Gastrocnemius medialis (tissue), 4 donors: ENCODE measurements around the gene AK5. TPM values are rescaled to one million over a fixed set of nuclear protein-coding genes. Genes with fewer than 3 reads are reported as not detected.
A peak's percentile ranks its signal among the peaks of the same experiment; 100 is the strongest.
"Not testable (repeated sequence)": the region's sequence is repeated elsewhere in the genome, so short reads cannot be mapped to it uniquely, and the experiment has no call there.

Source experiments
- ATAC-seq, 2 donors: fragments of 150-250 bp; one replicate each; pipeline ENCODE4 v1.9.1; 2016
- DNase-seq, 2 donors: peaks; one replicate each; pipeline ENCODE4 v3.0.0-alpha.2; 2019
- H3K27ac ChIP-seq, 4 donors: fragments of 200-600 bp; sonication (generic); 1 replicate in 1 of 4; 2 replicates in 3 of 4; pipeline ENCODE4 v1.5.1; 2016 to 2018; ENCODE audit warnings: mild to moderate bottlenecking in 2 of 4, moderate library complexity in 1 of 4
- H3K27me3 ChIP-seq, 3 donors: fragments of 200-600 bp; sonication (generic) in 2 of 3; 1 replicate in 1 of 3; 2 replicates in 2 of 3; pipeline versions ENCODE4 v1.5.1 to v1.6.0; 2016 to 2019; ENCODE audit warnings: mild to moderate bottlenecking in 1 of 3, moderate library complexity in 1 of 3
- H3K36me3 ChIP-seq, 2 donors: fragments of 200-600 bp; sonication (generic) in 1 of 2; one replicate each; pipeline ENCODE4 v1.5.1; 2017 to 2018
- H3K4me1 ChIP-seq, 2 donors: fragments of 200-600 bp; sonication (generic) in 1 of 2; one replicate each; pipeline ENCODE4 v1.5.1; 2016 to 2017; ENCODE audit warnings: mild to moderate bottlenecking in 2 of 2
- H3K4me3 ChIP-seq, 4 donors: fragments of 200-600 bp; sonication (generic) in 3 of 4; 1 replicate in 1 of 4; 2 replicates in 3 of 4; pipeline ENCODE4 v1.5.1; 2016 to 2019; ENCODE audit warnings: mild to moderate bottlenecking in 2 of 4
- H3K9me3 ChIP-seq, 3 donors: fragments of 200-600 bp; sonication (generic) in 2 of 3; 1 replicate in 1 of 3; 2 replicates in 2 of 3; pipeline ENCODE4 v1.5.1; 2016 to 2019
- POLR2A ChIP-seq, 2 donors: fragments of 450-650 bp; IDR thresholded peaks; one replicate each; pipeline ENCODE4 v1.6.1; 2017; ENCODE audit warnings: antibody characterized with exemption in 2 of 2, mild to moderate bottlenecking in 2 of 2, moderate library complexity in 2 of 2
- in situ Hi-C, 4 donors: fragments of 200-750 bp; cut with MboI; loops; one replicate each; pipeline versions ENCODE4 v1.15.0 to v1.8.0; 2017; ENCODE audit warnings: low sequenced_read_pairs in 4 of 4
- intact Hi-C: fragments of 100-400 bp; cut with DNase I; formaldehyde crosslinking; loops from one replicate; pipeline ENCODE4 v1.15.1; 2023; ENCODE audit warnings: low total_unique reads
- total RNA-seq, 4 donors: library from RNA; depleted of rRNA; stranded (reverse); fragments of >200 nt; gene quantifications; one replicate each; pipeline versions ENCODE4 v1.1.0 to v1.2.3, GENCODE V29; 2016
- TF ChIP-seq, protein P1 (sequence below), 5 experiments: fragments of 450-650 bp in 3 of 5; fragments of 200-600 bp in 2 of 5; sonication (generic) in 2 of 5; IDR thresholded peaks in 4 of 5; conservative IDR thresholded peaks in 1 of 5; 1 replicate in 4 of 5; 2 replicates in 1 of 5; pipeline ENCODE4 v1.5.1; 2016 to 2019; ENCODE audit warnings: antibody characterized with exemption in 5 of 5, mild to moderate bottlenecking in 3 of 5, moderate library complexity in 3 of 5

Gene AK5
- total RNA-seq, 4 donors from 2014 or later: 0.07 to 1.8 TPM; not detected in 2

DNA sequence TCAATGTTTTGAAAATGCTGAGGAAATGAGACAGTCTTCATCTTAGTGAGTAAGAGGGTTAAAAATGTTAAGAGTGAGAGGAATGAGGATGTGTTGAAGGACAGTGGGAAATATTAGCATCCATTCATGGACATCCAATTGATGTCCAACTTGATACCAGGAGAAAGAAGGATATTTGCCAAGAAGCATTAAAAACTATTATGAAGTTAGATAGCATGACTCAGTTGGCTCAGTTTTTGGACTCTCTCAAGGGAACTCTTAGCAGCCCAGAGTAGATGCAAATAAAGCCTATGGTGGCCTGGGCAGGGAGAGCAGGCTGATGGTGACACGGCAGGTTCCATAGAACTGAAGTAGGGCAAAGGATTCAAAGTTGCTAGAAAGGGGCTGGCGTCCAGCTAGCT lies 229.6 kb downstream of the AK5 start:
- no peak overlapping the region for H3K27ac ChIP-seq
- H3K27me3 ChIP-seq: no peaks in the 10 kb centered on the region
- in situ Hi-C loops (no loop called here), intact Hi-C loops (no loop called here)
- no peak overlapping the region for H3K4me3 ChIP-seq
- H3K36me3 ChIP-seq: no peaks in the 10 kb centered on the region
- TF ChIP-seq POLR2A (IDR thresholded peaks at IDR 0.05): no peak
- TF ChIP-seq, protein P1, sequence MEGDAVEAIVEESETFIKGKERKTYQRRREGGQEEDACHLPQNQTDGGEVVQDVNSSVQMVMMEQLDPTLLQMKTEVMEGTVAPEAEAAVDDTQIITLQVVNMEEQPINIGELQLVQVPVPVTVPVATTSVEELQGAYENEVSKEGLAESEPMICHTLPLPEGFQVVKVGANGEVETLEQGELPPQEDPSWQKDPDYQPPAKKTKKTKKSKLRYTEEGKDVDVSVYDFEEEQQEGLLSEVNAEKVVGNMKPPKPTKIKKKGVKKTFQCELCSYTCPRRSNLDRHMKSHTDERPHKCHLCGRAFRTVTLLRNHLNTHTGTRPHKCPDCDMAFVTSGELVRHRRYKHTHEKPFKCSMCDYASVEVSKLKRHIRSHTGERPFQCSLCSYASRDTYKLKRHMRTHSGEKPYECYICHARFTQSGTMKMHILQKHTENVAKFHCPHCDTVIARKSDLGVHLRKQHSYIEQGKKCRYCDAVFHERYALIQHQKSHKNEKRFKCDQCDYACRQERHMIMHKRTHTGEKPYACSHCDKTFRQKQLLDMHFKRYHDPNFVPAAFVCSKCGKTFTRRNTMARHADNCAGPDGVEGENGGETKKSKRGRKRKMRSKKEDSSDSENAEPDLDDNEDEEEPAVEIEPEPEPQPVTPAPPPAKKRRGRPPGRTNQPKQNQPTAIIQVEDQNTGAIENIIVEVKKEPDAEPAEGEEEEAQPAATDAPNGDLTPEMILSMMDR (IDR thresholded peaks at IDR 0.05 in 4 of 5, conservative IDR thresholded peaks at IDR 0.05 in 1 of 5): no peak
- no peaks in the 10 kb centered on the region for H3K4me1 ChIP-seq
- no peaks in the 10 kb centered on the region for H3K9me3 ChIP-seq
- DNase-seq (no peak), ATAC-seq (peak in 1 of 2 donors; percentile 17)

DNA sequence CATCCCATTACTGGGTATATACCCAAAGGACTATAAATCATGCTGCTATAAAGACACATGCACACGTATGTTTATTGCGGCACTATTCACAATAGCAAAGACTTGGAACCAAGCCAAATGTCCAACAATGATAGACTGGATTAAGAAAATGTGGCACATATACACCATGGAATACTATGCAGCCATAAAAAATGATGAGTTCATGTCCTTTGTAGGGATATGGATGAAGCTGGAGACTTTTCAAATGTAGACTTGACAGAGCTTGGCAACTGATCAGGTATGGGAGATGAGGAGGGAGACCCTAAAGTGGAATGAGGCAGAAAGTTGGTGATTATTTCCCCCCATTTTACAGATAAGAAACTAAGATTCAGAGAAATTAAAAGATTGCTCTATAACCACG lies 230.8 kb downstream of the AK5 start:
- ATAC-seq, in situ Hi-C loops, H3K4me1 ChIP-seq, intact Hi-C loops, H3K27ac ChIP-seq, H3K36me3 ChIP-seq, H3K9me3 ChIP-seq, DNase-seq, H3K4me3 ChIP-seq, H3K27me3 ChIP-seq: not testable (repeated sequence)

DNA sequence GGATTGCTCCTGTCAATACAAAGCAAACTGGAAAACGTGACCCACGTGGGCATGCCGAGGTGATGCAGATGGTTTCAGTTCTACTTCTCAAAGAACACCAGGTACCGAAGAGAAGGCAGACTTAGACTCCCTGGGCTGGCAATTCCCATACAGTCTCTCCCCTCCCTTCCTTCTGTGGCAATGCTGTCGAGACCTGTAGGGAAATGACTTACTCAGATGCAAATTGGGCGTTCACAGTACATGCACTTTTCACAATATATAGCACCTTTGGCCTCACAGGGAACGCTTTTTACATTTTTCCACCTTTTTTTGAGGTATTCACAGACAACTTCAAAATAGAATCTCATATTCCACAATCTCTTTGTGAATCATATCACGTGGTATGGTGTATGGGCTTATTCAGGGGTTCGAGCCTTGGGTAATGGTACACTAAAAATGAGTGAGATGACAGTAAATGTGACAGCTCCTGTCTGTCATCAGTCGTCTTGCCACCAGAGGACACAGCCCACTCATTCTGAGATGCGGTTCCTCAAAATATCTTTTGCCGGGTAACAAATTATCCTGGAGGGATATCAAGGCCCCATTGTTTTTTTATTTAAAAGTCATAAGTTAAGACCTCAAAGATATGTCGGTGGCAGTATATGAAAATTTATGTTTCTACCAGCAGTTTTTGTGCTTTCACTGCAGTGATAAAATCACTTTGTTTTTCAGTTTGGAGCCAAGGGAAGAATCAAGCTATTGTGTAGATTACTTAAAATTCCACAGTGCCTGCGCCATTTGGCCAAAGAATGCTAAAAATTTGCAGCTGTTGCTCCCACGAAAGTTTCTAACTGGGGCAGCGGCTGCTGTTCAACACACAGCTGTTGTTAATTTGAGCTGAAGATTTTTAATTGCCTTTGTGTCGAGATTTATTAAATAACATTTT lies 232.3 kb downstream of the AK5 start:
- DNase-seq (no peak), ATAC-seq (no peak)
- no peaks in the 10 kb centered on the region for H3K27me3 ChIP-seq
- TF ChIP-seq, protein P1 (IDR thresholded peaks at IDR 0.05 in 4 of 5, conservative IDR thresholded peaks at IDR 0.05 in 1 of 5): no peak
- H3K9me3 ChIP-seq: peaks cover 0 to 6% (median 0%) of the 10 kb centered on the region in 3 donors
- H3K4me3 ChIP-seq: no peak overlapping the region
- in situ Hi-C loops (no loop called here), intact Hi-C loops (no loop called here)
- H3K36me3 ChIP-seq: no peaks in the 10 kb centered on the region
- no peaks in the 10 kb centered on the region for H3K4me1 ChIP-seq
- H3K27ac ChIP-seq: peak overlapping the region in 1 of 4 donors; percentile 24

GRCh38 chr1:77514921-77515776 lies 233.3 kb downstream of the AK5 start:
- H3K4me1 ChIP-seq: no peaks in the 10 kb centered on the region
- TF ChIP-seq, protein P1 (IDR thresholded peaks at IDR 0.05 in 4 of 5, conservative IDR thresholded peaks at IDR 0.05 in 1 of 5): no peak
- no peak for TF ChIP-seq POLR2A (IDR thresholded peaks at IDR 0.05)
- H3K36me3 ChIP-seq: no peaks in the 10 kb centered on the region
- peaks cover 0 to 8% (median 0%) of the 10 kb centered on the region in 3 donors for H3K9me3 ChIP-seq
- H3K4me3 ChIP-seq: no peak overlapping the region
- intact Hi-C loops: no loop called here
- in situ Hi-C loops: no loop called here
- no peak for ATAC-seq
- no peaks in the 10 kb centered on the region for H3K27me3 ChIP-seq
- no peak for DNase-seq
- peak overlapping the region in 1 of 4 donors; percentile 24 for H3K27ac ChIP-seq

- no peaks in the 10 kb centered on the region for H3K27me3 ChIP-seq
- ATAC-seq (no peak), DNase-seq (no peak)
- in situ Hi-C loops (no loop called here), intact Hi-C loops (no loop called here)
- no peak for TF ChIP-seq POLR2A (IDR thresholded peaks at IDR 0.05)
- TF ChIP-seq, protein P1 (IDR thresholded peaks at IDR 0.05 in 4 of 5, conservative IDR thresholded peaks at IDR 0.05 in 1 of 5): no peak
- H3K9me3 ChIP-seq: peaks cover 0 to 8% (median 0%) of the 10 kb centered on the region in 3 donors
- H3K4me3 ChIP-seq: no peak overlapping the region
- no peak overlapping the region for H3K27ac ChIP-seq
- no peaks in the 10 kb centered on the region for H3K36me3 ChIP-seq
- H3K4me1 ChIP-seq: no peaks in the 10 kb centered on the region
These were observed 234.3 kb downstream of the AK5 start for GRCh38 chr1:77516106-77516505.
